SU-DHL-6 (cell line): ENCODE measurements around the gene SULT2B1.

ENCODE experiments used
- H2AFZ ChIP-seq: fragments of 200-600 bp; sonication (generic); 2 replicates; pipeline ENCODE4 v1.6.1; 2014; ENCODE audit warnings: low read depth, mild to moderate bottlenecking, moderate library complexity, mixed read lengths, antibody characterized with exemption, low read length; ENCODE audit not compliant: severe bottlenecking
- H3F3A ChIP-seq: fragments of 200-600 bp; shearing (Covaris generic); 2 replicates; pipeline ENCODE4 v1.6.0; 2016; ENCODE audit warnings: antibody characterized with exemption, mild to moderate bottlenecking; ENCODE audit not compliant: insufficient read depth
- H3K27ac ChIP-seq: fragments of 200-600 bp; sonication (generic); 2 replicates; pipeline ENCODE4 v1.5.1; 2016; ENCODE audit warnings: low read depth, mild to moderate bottlenecking, low read length, moderate library complexity, mixed read lengths
- H3K27me3 ChIP-seq: fragments of 200-600 bp; sonication (generic), shearing (Covaris generic); 2 replicates; pipeline ENCODE4 v1.6.0; 2014; ENCODE audit warnings: mild to moderate bottlenecking, low read length
- H3K36me3 ChIP-seq: fragments of 200-600 bp; sonication (generic); 2 replicates; pipeline ENCODE4 v1.6.1; 2014; ENCODE audit warnings: mild to moderate bottlenecking, low read length, mixed read lengths
- H3K4me2 ChIP-seq: fragments of 300-600, 200-600 bp; shearing (Covaris generic), sonication (generic); 2 replicates; pipeline ENCODE4 v1.6.0; 2014; ENCODE audit warnings: low read length, low read depth, mild to moderate bottlenecking; ENCODE audit not compliant: poor library complexity, severe bottlenecking
- H3K4me3 ChIP-seq: fragments of 200-600 bp; sonication (generic); 2 replicates; pipeline ENCODE4 v1.5.1; 2014; ENCODE audit warnings: antibody characterized with exemption, low read length, mild to moderate bottlenecking, mixed read lengths; ENCODE audit not compliant: insufficient read depth, poor library complexity, severe bottlenecking
- H3K79me2 ChIP-seq: fragments of 200-600 bp; sonication (generic); 2 replicates; pipeline ENCODE4 v1.6.1; 2014; ENCODE audit warnings: mild to moderate bottlenecking, low read length, moderate library complexity; ENCODE audit not compliant: insufficient read depth
- H3K9ac ChIP-seq: fragments of 200-600 bp; sonication (generic); 2 replicates; pipeline ENCODE4 v1.7.0; 2014; ENCODE audit warnings: mild to moderate bottlenecking, low read length
- H3K9me2 ChIP-seq: fragments of 200-600 bp; sonication (generic); replicated peaks from 2 replicates; pipeline ENCODE4 v1.6.1; 2014; ENCODE audit warnings: low read length; ENCODE audit not compliant: insufficient read depth
- H3K9me3 ChIP-seq: fragments of 200-600 bp; sonication (generic); 2 replicates; pipeline ENCODE4 v1.6.1; 2014; ENCODE audit warnings: low read length, mixed read lengths; ENCODE audit not compliant: insufficient read depth
- H4K20me1 ChIP-seq: fragments of 200-600 bp; sonication (generic); 2 replicates; pipeline ENCODE4 v1.6.1; 2014; ENCODE audit warnings: low read depth, mild to moderate bottlenecking, antibody characterized with exemption, low read length, moderate library complexity, mixed read lengths
- EZH2phosphoT487 ChIP-seq: fragments of 200-600 bp; sonication (generic), shearing (Covaris generic); conservative IDR thresholded peaks from 2 replicates; pipeline ENCODE4 v1.6.1; 2018; ENCODE audit warnings: mild to moderate bottlenecking, antibody characterized with exemption, low read length, moderate library complexity, mixed read lengths
- TF ChIP-seq, protein P1 (sequence below): fragments of 200-600 bp; sonication (generic); IDR thresholded peaks from one replicate; pipeline ENCODE4 v1.5.1; 2017; ENCODE audit warnings: antibody characterized with exemption, mild to moderate bottlenecking, low read length, moderate library complexity; ENCODE audit not compliant: insufficient read depth, poor library complexity, severe bottlenecking

The SULT2B1 gene

GRCh38 chr19:48543121-48543710 is 8.8 kb upstream of the SULT2B1 start:
- no peak overlapping the region for H3K4me2 ChIP-seq
- no peaks in the 10 kb centered on the region for H3F3A ChIP-seq
- peaks cover 3% of the 10 kb centered on the region; the same call in 1 of the 2 replicates for H3K27me3 ChIP-seq
- no peak overlapping the region for H3K9ac ChIP-seq
- no peak overlapping the region for H3K4me3 ChIP-seq
- TF ChIP-seq, protein P1, sequence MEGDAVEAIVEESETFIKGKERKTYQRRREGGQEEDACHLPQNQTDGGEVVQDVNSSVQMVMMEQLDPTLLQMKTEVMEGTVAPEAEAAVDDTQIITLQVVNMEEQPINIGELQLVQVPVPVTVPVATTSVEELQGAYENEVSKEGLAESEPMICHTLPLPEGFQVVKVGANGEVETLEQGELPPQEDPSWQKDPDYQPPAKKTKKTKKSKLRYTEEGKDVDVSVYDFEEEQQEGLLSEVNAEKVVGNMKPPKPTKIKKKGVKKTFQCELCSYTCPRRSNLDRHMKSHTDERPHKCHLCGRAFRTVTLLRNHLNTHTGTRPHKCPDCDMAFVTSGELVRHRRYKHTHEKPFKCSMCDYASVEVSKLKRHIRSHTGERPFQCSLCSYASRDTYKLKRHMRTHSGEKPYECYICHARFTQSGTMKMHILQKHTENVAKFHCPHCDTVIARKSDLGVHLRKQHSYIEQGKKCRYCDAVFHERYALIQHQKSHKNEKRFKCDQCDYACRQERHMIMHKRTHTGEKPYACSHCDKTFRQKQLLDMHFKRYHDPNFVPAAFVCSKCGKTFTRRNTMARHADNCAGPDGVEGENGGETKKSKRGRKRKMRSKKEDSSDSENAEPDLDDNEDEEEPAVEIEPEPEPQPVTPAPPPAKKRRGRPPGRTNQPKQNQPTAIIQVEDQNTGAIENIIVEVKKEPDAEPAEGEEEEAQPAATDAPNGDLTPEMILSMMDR, result no peak
- no peak for TF ChIP-seq EZH2phosphoT487
- H3K36me3 ChIP-seq, result no peaks in the 10 kb centered on the region
- H3K9me2 ChIP-seq, result no peaks in the 10 kb centered on the region
- no peak overlapping the region for H2AFZ ChIP-seq
- H4K20me1 ChIP-seq, result no peaks in the 10 kb centered on the region; the same call in 1 of the 2 replicates
- no peaks in the 10 kb centered on the region for H3K79me2 ChIP-seq
- no peaks in the 10 kb centered on the region for H3K9me3 ChIP-seq
- H3K27ac ChIP-seq, result no peak overlapping the region

- Histone ChIP-seq H3K36me3 (no peaks in the 10 kb centered on the region), H3K4me3 (no peak overlapping the region), H2AFZ (no peak overlapping the region), H3K9ac (no peak overlapping the region), H3K27me3 (peaks cover 8% of the 10 kb centered on the region; the same call in 1 of the 2 replicates), H3K27ac (no peak overlapping the region), H4K20me1 (no peaks in the 10 kb centered on the region; the same call in 1 of the 2 replicates), H3K79me2 (no peaks in the 10 kb centered on the region), H3K9me2 (no peaks in the 10 kb centered on the region), H3K4me2 (no peak overlapping the region), H3K9me3 (no peaks in the 10 kb centered on the region), H3F3A (no peaks in the 10 kb centered on the region)
- TF ChIP-seq, protein P1, result no peak
- no peak for TF ChIP-seq EZH2phosphoT487
Observed at GRCh38 chr19:48544856-48545750, 6.9 kb upstream of the SULT2B1 start.

GRCh38 chr19:48547722-48548121 is 4.2 kb upstream of the SULT2B1 start:
- H3K27ac ChIP-seq, result no peak overlapping the region
- H3K36me3 ChIP-seq, result no peaks in the 10 kb centered on the region
- no peaks in the 10 kb centered on the region for H3K9me3 ChIP-seq
- no peaks in the 10 kb centered on the region; the same call in 1 of the 2 replicates for H4K20me1 ChIP-seq
- no peak for TF ChIP-seq EZH2phosphoT487
- TF ChIP-seq, protein P1, result no peak
- H3K79me2 ChIP-seq, result no peaks in the 10 kb centered on the region
- H2AFZ ChIP-seq, result no peak overlapping the region
- no peak overlapping the region for H3K4me2 ChIP-seq
- H3K4me3 ChIP-seq, result no peak overlapping the region
- H3K27me3 ChIP-seq, result peaks cover 8% of the 10 kb centered on the region; the same call in 1 of the 2 replicates
- no peaks in the 10 kb centered on the region for H3F3A ChIP-seq
- H3K9me2 ChIP-seq, result no peaks in the 10 kb centered on the region
- no peak overlapping the region for H3K9ac ChIP-seq
